SU-DHL-6 (cell line): ENCODE results near the gene TMEM213.

ENCODE experiments used
- H2AFZ ChIP-seq: fragments of 200-600 bp; sonication (generic); 2 replicates; pipeline ENCODE4 v1.6.1; 2014; ENCODE audit warnings: low read depth, mild to moderate bottlenecking, moderate library complexity, mixed read lengths, antibody characterized with exemption, low read length; ENCODE audit not compliant: severe bottlenecking
- H3F3A ChIP-seq: fragments of 200-600 bp; shearing (Covaris generic); 2 replicates; pipeline ENCODE4 v1.6.0; 2016; ENCODE audit warnings: antibody characterized with exemption, mild to moderate bottlenecking; ENCODE audit not compliant: insufficient read depth
- H3K27ac ChIP-seq: fragments of 200-600 bp; sonication (generic); 2 replicates; pipeline ENCODE4 v1.5.1; 2016; ENCODE audit warnings: low read depth, mild to moderate bottlenecking, low read length, moderate library complexity, mixed read lengths
- H3K27me3 ChIP-seq: fragments of 200-600 bp; sonication (generic), shearing (Covaris generic); 2 replicates; pipeline ENCODE4 v1.6.0; 2014; ENCODE audit warnings: mild to moderate bottlenecking, low read length
- H3K36me3 ChIP-seq: fragments of 200-600 bp; sonication (generic); 2 replicates; pipeline ENCODE4 v1.6.1; 2014; ENCODE audit warnings: mild to moderate bottlenecking, low read length, mixed read lengths
- H3K4me2 ChIP-seq: fragments of 300-600, 200-600 bp; shearing (Covaris generic), sonication (generic); 2 replicates; pipeline ENCODE4 v1.6.0; 2014; ENCODE audit warnings: low read length, low read depth, mild to moderate bottlenecking; ENCODE audit not compliant: poor library complexity, severe bottlenecking
- H3K4me3 ChIP-seq: fragments of 200-600 bp; sonication (generic); 2 replicates; pipeline ENCODE4 v1.5.1; 2014; ENCODE audit warnings: antibody characterized with exemption, low read length, mild to moderate bottlenecking, mixed read lengths; ENCODE audit not compliant: insufficient read depth, poor library complexity, severe bottlenecking
- H3K79me2 ChIP-seq: fragments of 200-600 bp; sonication (generic); 2 replicates; pipeline ENCODE4 v1.6.1; 2014; ENCODE audit warnings: mild to moderate bottlenecking, low read length, moderate library complexity; ENCODE audit not compliant: insufficient read depth
- H3K9ac ChIP-seq: fragments of 200-600 bp; sonication (generic); 2 replicates; pipeline ENCODE4 v1.7.0; 2014; ENCODE audit warnings: mild to moderate bottlenecking, low read length
- H3K9me2 ChIP-seq: fragments of 200-600 bp; sonication (generic); replicated peaks from 2 replicates; pipeline ENCODE4 v1.6.1; 2014; ENCODE audit warnings: low read length; ENCODE audit not compliant: insufficient read depth
- H3K9me3 ChIP-seq: fragments of 200-600 bp; sonication (generic); 2 replicates; pipeline ENCODE4 v1.6.1; 2014; ENCODE audit warnings: low read length, mixed read lengths; ENCODE audit not compliant: insufficient read depth
- H4K20me1 ChIP-seq: fragments of 200-600 bp; sonication (generic); 2 replicates; pipeline ENCODE4 v1.6.1; 2014; ENCODE audit warnings: low read depth, mild to moderate bottlenecking, antibody characterized with exemption, low read length, moderate library complexity, mixed read lengths
- CTCF ChIP-seq: fragments of 200-600 bp; sonication (generic); IDR thresholded peaks from one replicate; pipeline ENCODE4 v1.5.1; 2017; ENCODE audit warnings: antibody characterized with exemption, mild to moderate bottlenecking, low read length, moderate library complexity; ENCODE audit not compliant: insufficient read depth, poor library complexity, severe bottlenecking
- EZH2phosphoT487 ChIP-seq: fragments of 200-600 bp; sonication (generic), shearing (Covaris generic); conservative IDR thresholded peaks from 2 replicates; pipeline ENCODE4 v1.6.1; 2018; ENCODE audit warnings: mild to moderate bottlenecking, antibody characterized with exemption, low read length, moderate library complexity, mixed read lengths

The TMEM213 gene

GRCh38 chr7:138852469-138852868, 54.7 kb downstream of the TMEM213 start:
- H3K36me3 ChIP-seq = no peaks in the 10 kb centered on the region
- H2AFZ ChIP-seq = no peak overlapping the region
- H4K20me1 ChIP-seq = no peaks in the 10 kb centered on the region
- H3K27me3 ChIP-seq = no peaks in the 10 kb centered on the region
- no peak overlapping the region for H3K4me2 ChIP-seq
- no peak overlapping the region for H3K27ac ChIP-seq
- TF ChIP-seq EZH2phosphoT487 (no peak), CTCF (no peak)
- H3K9me2 ChIP-seq = no peaks in the 10 kb centered on the region
- H3F3A ChIP-seq = no peaks in the 10 kb centered on the region
- H3K9ac ChIP-seq = no peak overlapping the region
- no peak overlapping the region for H3K4me3 ChIP-seq
- H3K9me3 ChIP-seq = no peaks in the 10 kb centered on the region
- no peaks in the 10 kb centered on the region for H3K79me2 ChIP-seq

- no peaks in the 10 kb centered on the region for H3K9me2 ChIP-seq
- no peak overlapping the region for H3K4me2 ChIP-seq
- TF ChIP-seq CTCF (no peak), EZH2phosphoT487 (no peak)
- H3K79me2 ChIP-seq = no peaks in the 10 kb centered on the region
- H3F3A ChIP-seq = no peaks in the 10 kb centered on the region
- H3K36me3 ChIP-seq = no peaks in the 10 kb centered on the region
- H3K27me3 ChIP-seq = no peaks in the 10 kb centered on the region
- no peaks in the 10 kb centered on the region for H4K20me1 ChIP-seq
- no peak overlapping the region for H3K27ac ChIP-seq
- H3K9me3 ChIP-seq = no peaks in the 10 kb centered on the region
- H3K4me3 ChIP-seq = no peak overlapping the region
- no peak overlapping the region for H2AFZ ChIP-seq
- H3K9ac ChIP-seq = no peak overlapping the region
Measured at GRCh38 chr7:138853448-138853847, 55.7 kb downstream of the TMEM213 start.

GRCh38 chr7:138854115-138854645, 56.4 kb downstream of the TMEM213 start:
- Histone ChIP-seq H3F3A (no peaks in the 10 kb centered on the region), H3K9ac (no peak overlapping the region), H3K9me2 (no peaks in the 10 kb centered on the region), H3K4me2 (no peak overlapping the region), H2AFZ (no peak overlapping the region), H3K4me3 (no peak overlapping the region), H3K9me3 (no peaks in the 10 kb centered on the region), H3K79me2 (no peaks in the 10 kb centered on the region), H3K36me3 (no peaks in the 10 kb centered on the region), H3K27ac (no peak overlapping the region), H4K20me1 (no peaks in the 10 kb centered on the region), H3K27me3 (no peaks in the 10 kb centered on the region)
- no peak for TF ChIP-seq CTCF
- no peak for TF ChIP-seq EZH2phosphoT487
